Fibroblast of skin of left quadriceps (primary cell): ENCODE data around the gene PODN.

Experiments
- DNase-seq, 2 experiments: peaks; one replicate each; pipeline ENCODE4 v3.0.0-alpha.2; 2013; ENCODE audit warnings: low read depth in 2 of 2

The PODN gene

GRCh38 chr1:53089478-53090226, 27.6 kb downstream of the PODN start:
- DNase-seq = no peak

- no peak for DNase-seq
These were observed 28.5 kb downstream of the PODN start for GRCh38 chr1:53090227-53091147.

GRCh38 chr1:53091841-53092645, 30.0 kb downstream of the PODN start:
- DNase-seq = no peak

GRCh38 chr1:53092659-53093450, 30.8 kb downstream of the PODN start:
- DNase-seq = no peak

- DNase-seq = no peak
These were observed 31.4 kb downstream of the PODN start for GRCh38 chr1:53093451-53093754.

GRCh38 chr1:53093778-53094532, 31.9 kb downstream of the PODN start:
- DNase-seq = no peak

- no peak for DNase-seq
These were observed 32.5 kb downstream of the PODN start for GRCh38 chr1:53094533-53094919.

GRCh38 chr1:53104289-53104913, 42.4 kb downstream of the PODN start:
- DNase-seq = no peak

GRCh38 chr1:53107090-53107489, 45.1 kb downstream of the PODN start:
- DNase-seq = no peak

- DNase-seq = peak; percentile 66 to 69
These were observed 45.7 kb downstream of the PODN start for GRCh38 chr1:53107570-53108322.

- no peak for DNase-seq
These were observed 46.9 kb downstream of the PODN start for GRCh38 chr1:53108646-53109580.

- DNase-seq = peak; percentile 61 to 65
These were observed 48.5 kb downstream of the PODN start for GRCh38 chr1:53110370-53111072.

- no peak for DNase-seq
These were observed 49.1 kb downstream of the PODN start for GRCh38 chr1:53111073-53111556.

GRCh38 chr1:53111693-53112092, 49.7 kb downstream of the PODN start:
- DNase-seq = no peak

- no peak for DNase-seq
These were observed 50.3 kb downstream of the PODN start for GRCh38 chr1:53112271-53112774.

GRCh38 chr1:53112861-53113260, 50.8 kb downstream of the PODN start:
- no peak for DNase-seq

GRCh38 chr1:53114090-53114489, 52.1 kb downstream of the PODN start:
- DNase-seq = no peak
